ENCODE results near the gene ZDHHC14. TPM values are rescaled to one million over a fixed set of nuclear protein-coding genes. Genes with fewer than 3 reads are reported as not detected.

ZDHHC14 gene
- total RNA-seq, 3 donors from 2014 or later, result 4.8 to 9.8 (median 8.5) TPM

DNA sequence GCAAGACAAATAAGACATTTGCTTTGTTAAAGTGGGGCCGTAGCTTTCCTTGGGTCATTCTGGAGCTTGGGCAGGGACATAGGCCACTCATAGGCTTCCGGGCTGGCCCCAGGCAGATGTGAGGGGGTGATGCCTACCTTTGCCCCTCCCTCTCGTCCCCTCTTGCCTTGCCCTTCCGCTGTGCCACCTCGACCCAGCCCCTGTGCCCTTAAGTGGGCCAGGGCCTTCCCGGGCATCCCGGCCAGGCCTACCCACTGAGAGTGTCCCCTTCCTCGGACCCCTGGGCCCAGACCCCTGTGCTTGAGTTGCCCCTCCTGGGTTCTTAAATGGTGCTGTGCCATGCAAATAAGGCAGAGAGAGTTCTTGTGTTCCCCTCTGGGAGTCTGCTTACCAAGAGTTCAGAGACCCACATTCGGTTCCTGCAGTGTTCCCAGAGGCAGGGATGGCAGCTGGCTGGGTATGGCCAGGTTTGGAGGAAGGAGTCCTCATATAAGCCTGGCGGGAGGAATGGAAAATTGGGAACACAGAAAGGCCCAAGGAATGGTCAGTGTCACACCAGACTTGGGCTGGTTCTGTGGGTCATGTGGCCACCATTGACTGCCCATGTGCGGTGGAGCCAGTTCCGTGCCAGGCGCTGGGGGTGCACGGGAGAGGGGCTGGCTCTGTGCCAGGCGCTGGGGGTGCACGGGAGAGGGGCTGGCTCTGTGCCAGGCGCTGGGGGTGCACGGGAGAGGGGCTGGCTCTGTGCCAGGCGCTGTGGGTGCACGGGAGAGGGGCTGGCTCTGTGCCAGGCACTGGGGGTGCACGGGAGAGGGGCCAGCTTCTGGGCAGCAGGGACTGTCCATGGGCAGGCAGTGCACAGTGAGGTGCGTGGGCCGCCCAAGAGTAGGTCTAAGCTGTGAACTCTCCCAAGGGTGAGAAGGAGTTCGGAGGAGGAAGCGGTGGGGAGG, 268.6 kb downstream of the ZDHHC14 start:
- intact Hi-C loops (cut with DNase I; ENCODE audit: low total_unique reads), result loop anchor here (10.0 kb wide), 1 partner anchor 965 kb away; no protein-coding TSS in a partner anchor
- Histone ChIP-seq H3K27me3 (no peaks in the 10 kb centered on the region), H3K9me3 (no peaks in the 10 kb centered on the region), H3K4me1 (no peaks in the 10 kb centered on the region), H3K4me3 (peak overlapping the region in 2 of 3 donors; percentile 25 to 51), H3K36me3 (no peaks in the 10 kb centered on the region), H3K27ac (peak overlapping the region in 1 of 2 donors; percentile 20)
- DNase-seq (ENCODE audit: low spot score in 2 of 2), result peak in 1 of 2 donors; percentile 31
- TF ChIP-seq, protein P1, sequence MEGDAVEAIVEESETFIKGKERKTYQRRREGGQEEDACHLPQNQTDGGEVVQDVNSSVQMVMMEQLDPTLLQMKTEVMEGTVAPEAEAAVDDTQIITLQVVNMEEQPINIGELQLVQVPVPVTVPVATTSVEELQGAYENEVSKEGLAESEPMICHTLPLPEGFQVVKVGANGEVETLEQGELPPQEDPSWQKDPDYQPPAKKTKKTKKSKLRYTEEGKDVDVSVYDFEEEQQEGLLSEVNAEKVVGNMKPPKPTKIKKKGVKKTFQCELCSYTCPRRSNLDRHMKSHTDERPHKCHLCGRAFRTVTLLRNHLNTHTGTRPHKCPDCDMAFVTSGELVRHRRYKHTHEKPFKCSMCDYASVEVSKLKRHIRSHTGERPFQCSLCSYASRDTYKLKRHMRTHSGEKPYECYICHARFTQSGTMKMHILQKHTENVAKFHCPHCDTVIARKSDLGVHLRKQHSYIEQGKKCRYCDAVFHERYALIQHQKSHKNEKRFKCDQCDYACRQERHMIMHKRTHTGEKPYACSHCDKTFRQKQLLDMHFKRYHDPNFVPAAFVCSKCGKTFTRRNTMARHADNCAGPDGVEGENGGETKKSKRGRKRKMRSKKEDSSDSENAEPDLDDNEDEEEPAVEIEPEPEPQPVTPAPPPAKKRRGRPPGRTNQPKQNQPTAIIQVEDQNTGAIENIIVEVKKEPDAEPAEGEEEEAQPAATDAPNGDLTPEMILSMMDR (IDR thresholded peaks at IDR 0.05), result no peak
- no peak for TF ChIP-seq POLR2AphosphoS5 (IDR thresholded peaks at IDR 0.05)
- no peak for TF ChIP-seq POLR2A (IDR thresholded peaks at IDR 0.05)

DNA sequence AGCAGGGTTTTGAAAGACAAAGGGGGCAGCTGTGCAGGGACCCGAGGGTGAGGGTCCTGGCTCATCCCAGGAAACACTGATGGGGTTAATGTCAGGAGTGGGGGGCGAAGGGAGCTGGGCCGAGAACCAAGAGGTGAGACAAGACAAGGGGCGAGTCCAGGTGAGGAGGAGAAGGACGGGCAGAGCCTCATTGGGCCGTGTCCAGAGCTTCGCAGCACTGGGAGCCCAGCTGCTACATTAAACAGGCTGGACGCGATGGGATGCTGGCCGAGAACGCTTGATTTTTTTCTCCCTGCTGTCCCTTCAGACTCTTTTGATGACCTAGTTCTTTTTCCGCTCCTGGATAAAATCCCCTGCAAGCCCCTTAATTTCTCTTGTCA, 269.3 kb downstream of the ZDHHC14 start:
- Histone ChIP-seq H3K4me3 (peak overlapping the region in 2 of 3 donors; percentile 25 to 51), H3K27me3 (no peaks in the 10 kb centered on the region), H3K27ac (peak overlapping the region in 1 of 2 donors; percentile 20), H3K36me3 (no peaks in the 10 kb centered on the region), H3K9me3 (no peaks in the 10 kb centered on the region), H3K4me1 (no peaks in the 10 kb centered on the region)
- intact Hi-C loops (cut with DNase I; ENCODE audit: low total_unique reads), result loop anchor here (10.0 kb wide), 1 partner anchor 965 kb away; no protein-coding TSS in a partner anchor
- no peak for TF ChIP-seq POLR2AphosphoS5 (IDR thresholded peaks at IDR 0.05)
- TF ChIP-seq POLR2A (IDR thresholded peaks at IDR 0.05), result no peak
- TF ChIP-seq, protein P1 (IDR thresholded peaks at IDR 0.05), result no peak
- DNase-seq (ENCODE audit: low spot score in 2 of 2), result peak in 1 of 2 donors; percentile 45

DNA sequence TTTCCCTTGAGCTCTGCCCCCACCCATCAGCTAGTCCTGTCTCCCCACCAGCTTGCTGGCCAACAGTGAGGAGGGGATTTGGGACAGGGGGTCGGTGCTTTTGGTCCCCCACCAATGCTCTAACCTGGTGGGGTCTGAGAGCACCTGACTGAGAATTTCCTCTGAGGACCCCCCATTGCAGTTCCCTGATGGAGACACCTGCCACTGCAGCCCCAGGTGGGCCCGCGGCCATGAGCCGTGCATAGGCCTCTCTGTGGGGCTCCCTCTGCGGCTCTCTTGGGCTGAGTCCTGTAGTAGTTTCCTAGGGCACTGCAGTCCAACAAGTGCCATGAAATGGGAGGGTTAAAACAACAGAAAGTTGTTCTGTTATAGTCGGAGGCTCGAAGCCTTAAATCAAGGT, 269.8 kb downstream of the ZDHHC14 start:
- no peak for TF ChIP-seq POLR2AphosphoS5 (IDR thresholded peaks at IDR 0.05)
- TF ChIP-seq POLR2A (IDR thresholded peaks at IDR 0.05), result no peak
- TF ChIP-seq, protein P1 (IDR thresholded peaks at IDR 0.05), result no peak

DNA sequence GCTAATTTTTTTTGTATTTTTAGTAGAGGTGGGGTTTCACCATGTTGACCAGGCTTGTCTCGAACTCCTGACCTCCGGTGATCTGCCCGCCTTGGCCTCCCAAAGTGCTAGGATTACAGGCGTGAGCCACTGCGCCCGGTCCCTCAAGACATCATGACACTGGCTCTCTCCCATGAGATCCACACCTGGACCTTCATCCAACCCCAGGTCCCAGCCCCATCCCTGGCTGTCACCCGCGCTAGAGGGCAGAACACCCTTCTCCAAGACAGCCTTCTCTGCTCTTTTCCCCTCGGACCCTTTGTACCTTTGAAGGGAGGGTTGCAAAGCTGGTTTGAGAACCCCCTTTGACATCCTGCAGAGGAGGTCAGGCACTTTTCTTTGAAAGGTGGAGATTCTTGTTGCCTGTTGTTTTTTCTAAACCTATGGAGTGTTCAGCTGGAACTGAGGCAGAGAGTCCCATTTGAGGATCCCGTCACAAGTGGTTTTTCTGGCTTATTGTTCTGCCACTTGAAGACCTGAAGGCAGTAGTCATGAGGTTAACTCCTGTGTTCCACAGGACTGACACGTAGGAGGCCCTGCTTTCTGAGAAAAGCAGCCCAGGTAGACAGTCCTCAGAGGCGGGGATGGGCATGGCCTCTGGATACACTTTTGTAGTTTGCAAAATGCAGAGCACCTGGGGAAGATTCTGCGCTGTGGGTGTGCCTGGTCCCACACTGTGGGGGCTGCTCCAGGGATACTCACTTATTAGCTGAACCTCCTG, 270.9 kb downstream of the ZDHHC14 start:
- H3K4me1 ChIP-seq, result no peaks in the 10 kb centered on the region

More for the DNA sequence above, 269.8 kb downstream of the ZDHHC14 start:
- Histone ChIP-seq H3K4me3 (no peak overlapping the region), H3K27me3 (no peaks in the 10 kb centered on the region), H3K36me3 (no peaks in the 10 kb centered on the region), H3K4me1 (no peaks in the 10 kb centered on the region), H3K9me3 (no peaks in the 10 kb centered on the region), H3K27ac (no peak overlapping the region)
- intact Hi-C loops (cut with DNase I; ENCODE audit: low total_unique reads), result loop anchor here (10.0 kb wide), 1 partner anchor 964 kb away; no protein-coding TSS in a partner anchor
- peak in 1 of 2 donors; percentile 15 for DNase-seq (ENCODE audit: low spot score in 2 of 2)

More for the DNA sequence above, 270.9 kb downstream of the ZDHHC14 start:
- Histone ChIP-seq H3K27me3 (no peaks in the 10 kb centered on the region), H3K4me3 (no peak overlapping the region), H3K9me3 (no peaks in the 10 kb centered on the region), H3K27ac (no peak overlapping the region), H3K36me3 (no peaks in the 10 kb centered on the region)
- intact Hi-C loops (cut with DNase I; ENCODE audit: low total_unique reads), result loop anchor here (10.0 kb wide), 1 partner anchor 963 kb away; no protein-coding TSS in a partner anchor
- TF ChIP-seq POLR2AphosphoS5 (IDR thresholded peaks at IDR 0.05) (no peak), POLR2A (IDR thresholded peaks at IDR 0.05) (no peak)
- TF ChIP-seq, protein P1 (IDR thresholded peaks at IDR 0.05), result no peak
- DNase-seq (ENCODE audit: low spot score in 2 of 2), result peak in 1 of 2 donors; percentile 30
